Heart right ventricle (tissue), 16 donors: Measurements from ENCODE around the gene AGAP1. TPM values are rescaled to one million over a fixed set of nuclear protein-coding genes. Genes with fewer than 3 reads are reported as not detected.

Source experiments
- ATAC-seq, 8 donors: fragments of 200-7000 bp; cut with Tn5 transposase; one replicate each; pipeline ENCODE4 v1.9.1; 2020; ENCODE audit warnings: mild to moderate bottlenecking in 8 of 8, moderate library complexity in 8 of 8, moderate number of reproducible peaks in 1 of 8
- DNase-seq, 2 donors: peaks; one replicate each; pipeline ENCODE4 v3.0.0-alpha.2; 2020
- H3K27ac ChIP-seq, 10 donors: fragments of 200-600 bp; sonication (generic) in 2 of 10; one replicate each; pipeline versions ENCODE4 v1.5.0 to v1.8.0; 2020 to 2022; ENCODE audit warnings: mild to moderate bottlenecking in 3 of 10
- H3K27me3 ChIP-seq, 7 donors: fragments of 200-600 bp; one replicate each; pipeline ENCODE4 v1.8.0; 2021 to 2022; ENCODE audit warnings: mild to moderate bottlenecking in 2 of 7
- H3K36me3 ChIP-seq, 9 donors: fragments of 200-600 bp; sonication (generic) in 1 of 9; one replicate each; pipeline versions ENCODE4 v1.5.0 to v1.8.0; 2020 to 2022; ENCODE audit warnings: mild to moderate bottlenecking in 2 of 9
- H3K4me1 ChIP-seq, 9 donors: fragments of 200-600 bp; sonication (generic) in 1 of 9; one replicate each; pipeline versions ENCODE4 v1.5.0 to v1.8.0; 2020 to 2022; ENCODE audit warnings: mild to moderate bottlenecking in 4 of 9
- H3K4me3 ChIP-seq, 10 donors: fragments of 200-600 bp; sonication (generic) in 2 of 10; one replicate each; pipeline versions ENCODE4 v1.5.0 to v1.8.0; 2020 to 2022; ENCODE audit warnings: mild to moderate bottlenecking in 7 of 10, moderate library complexity in 2 of 10
- H3K9me3 ChIP-seq, 11 donors: fragments of 200-600 bp in 10 of 11; sonication (generic) in 2 of 11; one replicate each; pipeline versions ENCODE4 v1.5.0 to v1.8.0; 2013 to 2022; ENCODE audit warnings: mild to moderate bottlenecking in 2 of 11, control low read depth in 1 of 11, moderate library complexity in 1 of 11
- CTCF ChIP-seq, 9 donors: fragments of 200-600 bp; sonication (generic) in 2 of 9; IDR thresholded peaks; one replicate each; pipeline versions ENCODE4 v1.5.0 to v1.8.0; 2021 to 2022; ENCODE audit warnings: antibody characterized with exemption in 9 of 9, mild to moderate bottlenecking in 5 of 9, moderate library complexity in 1 of 9
- WGBS, 2 donors: extraction: QIAGEN DNeasy Blood & Tissue Kit; methylation state at CpG; one replicate each; pipeline ENCODE4 v1.1.7; 2013; ENCODE audit warnings: inconsistent platforms in 1 of 2; 5-methylcytosine and 5-hydroxymethylcytosine counted together
- intact Hi-C, 10 donors: fragments of 100-400 bp; cut with DNase I; formaldehyde crosslinking; loops; one replicate each; pipeline versions ENCODE4 v1.11.1 to v1.14.2; 2022
- polyA plus RNA-seq, 2 donors: library from polyadenylated mRNA; stranded (reverse); fragments of 200-250 nt; gene quantifications; one replicate each; pipeline ENCODE4 v1.2.3, GENCODE V29; 2013
- total RNA-seq, 10 donors: library from RNA; stranded (reverse); fragmentation: NEBNext Ultra II Directional in 3 of 10; extraction: Animal tissue kit (Norgen Biotek cat#: 25700) in 3 of 10; gene quantifications; one replicate each; pipeline versions ENCODE4 v1.2.1 to v1.2.4, GENCODE V29; 2021 to 2023
- donor health status: Arrhythmogenic right ventricular cardiomyopathy.
- donor health status: ischemic (EF 13 %, LVEDD 7.1; RV severe dilation, severe dysfunction).
- donor health status: healthy with polysubstance abuse.
- donor health status: DM: no; HTN: yes; CAD: no.
- donor health status: DM: no; HTN: no; CAD: no.
- donor health status: ischemic (EF 25% LVEDD 6.9; RV normal size, moderate dysfunction).
- donor health status: ischemic (EF 25% LVEDD 5.7; RV mildly dilated, moderate dysfunction).
- donor health status: healthy.
- donor health status: DM: yes; HTN: yes; CAD: no.
- donor health status: Ischemic cardiomyopathy.
- donor health status: ischemic (EF 35%, LVEDD 5.7; RV mildly dilated, moderate dysfunction).
- donor health status: nonischemic (EF 11% LVEDD 7.7; RV severe dilation, severe dysfunction).
- donor health status: DM: yes; HTN: yes; CAD: no.
- donor health status: PGD.
- donor health status: ischemic (EF 29% LVEDD 5.4; RV normal size, mild dysfunction).
- donor health status: nonischemic (EF 23%, LVEDD 6.1; RV moderate dilation, normal function).

The AGAP1 gene
- total and polyA plus RNA-seq, 12 donors: 3.5 to 29.2 (median 19.4) TPM

- H3K27ac ChIP-seq: no peak overlapping the region
- no peak for TF ChIP-seq CTCF (IDR thresholded peaks at IDR 0.05)
- ATAC-seq: peak in 1 of 8 donors; percentile 34
- H3K4me1 ChIP-seq: peaks cover 8 to 33% (median 25%) of the 10 kb centered on the region in 9 donors
- no peaks in the 10 kb centered on the region for H3K9me3 ChIP-seq
- DNase-seq: no peak
- H3K4me3 ChIP-seq: peak overlapping the region in 3 of 10 donors; percentile 13 to 46 (median 41)
- H3K36me3 ChIP-seq: no peaks in the 10 kb centered on the region
- peaks cover 37 to 81% (median 76%) of the 10 kb centered on the region in 7 donors for H3K27me3 ChIP-seq
- 4 to 5% methylated on average over 58 to 59 of the region's 59 CpGs for WGBS, 2 donors
- intact Hi-C loops: loop anchor here (2.0 to 10.0 kb wide), 6 partner anchors 375 to 413 kb away; no protein-coding TSS in a partner anchor
Observed at GRCh38 chr2:236179236-236180075, 685.6 kb downstream of the AGAP1 start.

GRCh38 chr2:236180076-236180816 is 686.4 kb downstream of the AGAP1 start:
- peaks cover 0 to 3% (median 0%) of the 10 kb centered on the region in 11 donors for H3K9me3 ChIP-seq
- peak overlapping the region in 2 of 10 donors; percentile 16 to 41 for H3K4me3 ChIP-seq
- DNase-seq (no peak), ATAC-seq (no peak)
- TF ChIP-seq CTCF (IDR thresholded peaks at IDR 0.05): no peak
- intact Hi-C loops: loop anchor here in 7 of 10 donors (2.0 to 5.0 kb wide), 5 partner anchors 398 to 413 kb away; no protein-coding TSS in a partner anchor
- peaks cover 32 to 75% (median 68%) of the 10 kb centered on the region in 7 donors for H3K27me3 ChIP-seq
- H3K36me3 ChIP-seq: no peaks in the 10 kb centered on the region
- peaks cover 8 to 33% (median 25%) of the 10 kb centered on the region in 9 donors for H3K4me1 ChIP-seq
- no peak overlapping the region for H3K27ac ChIP-seq
- 18 to 24% methylated on average over 12 of the region's 12 CpGs for WGBS, 2 donors

- H3K4me3 ChIP-seq: no peak overlapping the region
- H3K4me1 ChIP-seq: peaks cover 8 to 33% (median 25%) of the 10 kb centered on the region in 9 donors
- DNase-seq (peak in 1 of 2 donors; percentile 54), ATAC-seq (peak in 4 of 8 donors; percentile 32 to 50 (median 34))
- WGBS, 2 donors: 24% methylated on average over 9 of the region's 9 CpGs
- peaks cover 0 to 3% (median 0%) of the 10 kb centered on the region in 11 donors for H3K9me3 ChIP-seq
- H3K36me3 ChIP-seq: no peaks in the 10 kb centered on the region
- peaks cover 32 to 69% (median 61%) of the 10 kb centered on the region in 7 donors for H3K27me3 ChIP-seq
- H3K27ac ChIP-seq: no peak overlapping the region
- TF ChIP-seq CTCF (IDR thresholded peaks at IDR 0.05): peak; percentile 53 to 85 (median 74)
- intact Hi-C loops: loop anchor here in 7 of 10 donors (1.0 to 5.0 kb wide), 6 partner anchors 399 to 414 kb away; no protein-coding TSS in a partner anchor
Observed at GRCh38 chr2:236180831-236181453, 687.1 kb downstream of the AGAP1 start.
